Bronchial epithelial cell (primary cell): ENCODE measurements around the gene TMEM131. TPM values are rescaled to one million over a fixed set of nuclear protein-coding genes. Genes with fewer than 3 reads are reported as not detected.
A peak's percentile ranks its signal among the peaks of the same experiment; 100 is the strongest.
"Not testable (repeated sequence)": the region's sequence is repeated elsewhere in the genome, so short reads cannot be mapped to it uniquely, and the experiment has no call there.

ENCODE experiments used
- DNase-seq: peaks from one replicate; pipeline ENCODE4 v3.0.0-alpha.2; 2010; ENCODE audit warnings: low read depth
- FAIRE-seq: peaks from 2 replicates; lab custom pipeline; 2011; peaks lifted over from hg19 to GRCh38; lab: Jason Lieb, UNC
- H3K27me3 ChIP-seq: 2 replicates; pipeline ENCODE4 v1.5.1; 2011; ENCODE audit warnings: low read length; ENCODE audit not compliant: control insufficient read depth, insufficient read depth
- H3K36me3 ChIP-seq: 2 replicates; pipeline ENCODE4 v1.5.1; 2011; ENCODE audit warnings: low read length; ENCODE audit not compliant: control insufficient read depth, insufficient read depth
- H3K4me3 ChIP-seq: 2 replicates; pipeline ENCODE4 v1.5.1; 2011; ENCODE audit warnings: mild to moderate bottlenecking, low read depth, low read length, control low read depth
- CTCF ChIP-seq: IDR thresholded peaks from 2 replicates; pipeline ENCODE4 v1.5.1; 2011; ENCODE audit warnings: mild to moderate bottlenecking, moderate library complexity, low read length, control low read depth, inconsistent platforms; ENCODE audit not compliant: insufficient read depth, severe bottlenecking
- total RNA-seq: library from RNA; depleted of rRNA; stranded (reverse); fragments of >200 nt; gene quantifications from 2 replicates; pipeline ENCODE4 v1.2.1, GENCODE V29; 2014

TMEM131 gene
- total RNA-seq, 1 donor from 2014 or later = 14.0 TPM

- DNase-seq, H3K36me3 ChIP-seq, FAIRE-seq, H3K27me3 ChIP-seq, H3K4me3 ChIP-seq: not testable (repeated sequence)
Measured at GRCh38 chr2:97821862-97822261, 173.9 kb downstream of the TMEM131 start.

- Histone ChIP-seq H3K4me3 (no peak overlapping the region), H3K36me3 (peaks cover 3% of the 10 kb centered on the region), H3K27me3 (no peaks in the 10 kb centered on the region)
- no peak for TF ChIP-seq CTCF
- DNase-seq (no peak), FAIRE-seq (no peak)
Measured at GRCh38 chr2:97819754-97820153, 176.0 kb downstream of the TMEM131 start.

GRCh38 chr2:97816411-97816810 lies 179.3 kb downstream of the TMEM131 start:
- Histone ChIP-seq H3K36me3 (peaks cover 6% of the 10 kb centered on the region), H3K4me3 (no peak overlapping the region), H3K27me3 (no peaks in the 10 kb centered on the region)
- no peak for DNase-seq
- no peak for TF ChIP-seq CTCF
- no peak for FAIRE-seq

- Histone ChIP-seq H3K27me3 (no peaks in the 10 kb centered on the region), H3K4me3 (no peak overlapping the region), H3K36me3 (peaks cover 8% of the 10 kb centered on the region)
- FAIRE-seq (no peak), DNase-seq (no peak)
- TF ChIP-seq CTCF = no peak
Measured at GRCh38 chr2:97812931-97813330, 182.8 kb downstream of the TMEM131 start.

GRCh38 chr2:97808816-97809215 lies 186.9 kb downstream of the TMEM131 start:
- FAIRE-seq = no peak
- no peak for TF ChIP-seq CTCF
- Histone ChIP-seq H3K27me3 (no peaks in the 10 kb centered on the region), H3K4me3 (no peak overlapping the region), H3K36me3 (peaks cover 3% of the 10 kb centered on the region)
- no peak for DNase-seq

- DNase-seq = peak; percentile 60
- FAIRE-seq = no peak
- Histone ChIP-seq H3K36me3 (peaks cover 3% of the 10 kb centered on the region), H3K4me3 (no peak overlapping the region), H3K27me3 (no peaks in the 10 kb centered on the region)
- TF ChIP-seq CTCF = peak; percentile 94
Measured at GRCh38 chr2:97806738-97807618, 188.8 kb downstream of the TMEM131 start.
